Cardiac septum (tissue), 1 donor: ENCODE results near the gene DCUN1D3. TPM values are rescaled to one million over a fixed set of nuclear protein-coding genes. Genes with fewer than 3 reads are reported as not detected.

Source experiments
- DNase-seq: peaks from one replicate; pipeline ENCODE4 v3.0.0-alpha.2; 2020; ENCODE audit warnings: low spot score
- intact Hi-C: fragments of 100-400 bp; cut with DNase I; formaldehyde crosslinking; loops from one replicate; pipeline ENCODE4 v1.14.0; 2022
- total RNA-seq: library from RNA; stranded (reverse); fragmentation: NEBNext Ultra II Directional; extraction: Animal tissue kit (Norgen Biotek cat#: 25700); gene quantifications from one replicate; pipeline ENCODE4 v1.2.1, GENCODE V29; 2021
- donor health status: DM: no; HTN: no; CAD: no.

The DCUN1D3 gene
- total RNA-seq, 1 donor from 2014 or later, result 10.0 TPM

- DNase-seq, result no peak
- intact Hi-C loops, result loop anchor here (1.0 to 10.0 kb wide), 3 partner anchors 42 to 305 kb away; partner anchors contain the start of genes DNAH3, ERI2, LDAF1 and REXO5
These were observed 50.4 kb downstream of the DCUN1D3 start for GRCh38 chr16:20849589-20850390.

DNA sequence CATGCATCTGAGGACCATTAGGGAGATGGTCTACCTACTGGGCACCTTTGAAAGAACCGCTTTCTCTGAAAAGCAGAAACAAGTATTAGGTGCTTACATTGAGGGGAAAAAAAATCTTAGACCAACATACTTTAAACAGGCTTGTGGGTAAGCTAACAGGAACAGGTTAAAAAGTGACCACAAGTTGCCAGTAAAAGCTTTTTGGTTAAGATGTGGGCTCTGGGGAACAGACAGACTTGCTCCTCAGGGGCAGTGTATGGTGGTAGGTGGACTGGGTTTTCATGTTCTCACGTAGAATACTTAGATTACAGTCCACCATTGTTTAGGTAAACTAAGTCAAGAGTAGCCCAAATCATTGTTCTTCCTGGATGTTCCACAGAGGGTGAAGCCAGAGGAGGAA is 52.6 kb downstream of the DCUN1D3 start:
- DNase-seq, result no peak
- intact Hi-C loops, result no loop called here

DNA sequence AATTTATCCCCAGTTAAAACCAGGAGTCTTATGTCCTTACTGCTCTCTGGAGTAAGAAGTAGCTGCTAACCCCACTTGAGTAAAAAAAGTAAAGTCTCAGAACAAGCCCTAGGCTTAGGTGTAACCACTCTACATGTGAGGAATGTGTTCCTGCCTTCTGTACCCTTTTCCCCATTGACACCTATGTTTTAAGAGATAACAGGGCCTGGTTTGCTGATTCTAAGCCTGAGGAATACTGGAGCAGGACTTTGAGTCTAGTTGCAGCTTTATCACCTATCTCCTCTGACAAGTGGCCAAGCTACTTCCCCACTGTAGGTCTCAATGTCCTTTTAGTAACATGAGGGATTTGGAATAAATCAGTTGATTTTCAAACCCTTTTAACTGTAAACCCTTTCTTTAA is 53.6 kb downstream of the DCUN1D3 start:
- intact Hi-C loops, result no loop called here
- no peak for DNase-seq

DNA sequence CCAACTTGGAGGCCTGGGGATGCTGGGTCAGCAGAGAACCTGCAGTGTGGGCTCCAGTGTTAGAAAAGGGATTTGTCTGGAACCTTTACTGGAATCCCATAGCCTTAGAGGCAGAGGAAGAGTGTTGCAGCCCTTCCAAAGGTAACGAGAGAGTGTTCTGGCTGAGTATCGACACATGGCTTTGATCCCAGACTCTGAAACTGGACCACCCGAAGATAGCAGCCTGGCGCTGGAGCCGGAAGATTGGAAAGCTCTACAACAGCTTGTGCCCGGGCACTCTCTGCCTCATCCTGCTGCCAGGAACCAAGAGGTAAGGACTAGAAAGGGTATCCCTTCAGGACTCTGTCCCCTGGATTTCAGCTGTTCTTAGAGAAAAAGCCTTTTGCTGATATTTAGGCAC is 54.1 kb downstream of the DCUN1D3 start:
- intact Hi-C loops, result no loop called here
- no peak for DNase-seq

GRCh38 chr16:20844588-20844987 is 55.6 kb downstream of the DCUN1D3 start:
- intact Hi-C loops, result no loop called here
- no peak for DNase-seq

DNA sequence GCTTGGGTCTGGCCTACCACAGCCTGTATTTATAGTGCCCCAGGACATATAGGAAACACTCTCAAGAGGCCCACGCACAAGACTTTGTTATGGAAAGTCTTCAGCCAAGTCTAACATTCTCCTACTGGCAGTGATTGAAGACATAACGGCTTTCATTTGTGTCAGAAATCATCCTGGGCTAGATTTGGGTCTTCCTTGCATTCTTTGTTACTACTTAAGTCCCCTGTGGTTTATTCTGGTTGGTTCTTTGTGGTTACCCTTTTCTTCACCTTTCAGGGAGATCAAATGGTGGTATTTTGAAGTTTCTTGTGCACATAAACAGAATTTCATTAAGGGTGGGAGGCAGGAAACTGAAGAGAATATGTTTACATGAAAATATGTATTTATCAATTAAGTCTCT is 56.1 kb downstream of the DCUN1D3 start:
- no peak for DNase-seq

DNA sequence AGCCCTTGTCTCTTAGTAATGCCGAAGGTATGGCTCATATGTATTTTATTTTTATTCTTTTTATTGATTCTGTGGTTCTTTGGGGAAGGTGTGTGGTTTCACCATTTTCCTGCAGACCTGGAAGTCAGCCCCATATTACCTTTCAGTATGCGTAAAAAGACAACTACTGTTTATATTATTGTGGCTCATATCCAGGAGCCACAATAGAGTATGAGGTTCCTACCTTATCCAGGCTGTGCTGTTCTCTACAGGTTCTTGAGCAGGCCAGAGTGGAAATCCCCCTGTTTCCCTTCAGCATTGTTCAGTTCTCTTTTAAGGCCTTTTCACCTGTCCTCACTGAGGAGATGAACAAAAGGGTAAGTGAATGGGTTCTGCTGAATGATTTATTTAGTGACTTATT is 60.7 kb downstream of the DCUN1D3 start:
- no peak for DNase-seq
- intact Hi-C loops, result no loop called here

More for the DNA sequence above, 56.1 kb downstream of the DCUN1D3 start:
- intact Hi-C loops, result no loop called here

GRCh38 chr16:20838240-20838639 is 61.9 kb downstream of the DCUN1D3 start:
- intact Hi-C loops, result no loop called here
- DNase-seq, result no peak

- no peak for DNase-seq
- intact Hi-C loops, result no loop called here
These were observed 67.1 kb downstream of the DCUN1D3 start for GRCh38 chr16:20833086-20833485.

DNA sequence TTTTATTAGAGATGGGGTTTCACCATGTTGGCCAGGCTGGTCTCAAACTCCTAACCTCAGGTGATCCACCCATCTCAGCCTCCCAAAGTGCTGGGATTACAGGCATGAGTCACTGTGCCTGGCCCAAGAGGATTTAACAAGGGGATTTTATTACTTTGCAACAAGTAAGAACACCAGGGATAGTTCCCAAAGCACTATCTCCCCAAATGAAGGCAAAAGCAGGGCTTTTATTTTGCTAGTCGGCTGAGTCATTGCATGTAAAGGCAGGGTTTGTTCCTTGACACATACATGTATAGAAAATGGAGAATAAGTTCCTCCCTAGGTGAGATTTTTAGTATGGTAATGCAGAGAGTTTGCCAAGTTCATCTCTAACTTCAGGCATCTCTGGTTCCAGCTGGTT is 69.8 kb downstream of the DCUN1D3 start:
- DNase-seq, result no peak
- intact Hi-C loops, result no loop called here

- intact Hi-C loops, result no loop called here
- DNase-seq, result no peak
These were observed 70.6 kb downstream of the DCUN1D3 start for GRCh38 chr16:20829536-20829935.

GRCh38 chr16:20826039-20826566 is 74.1 kb downstream of the DCUN1D3 start:
- DNase-seq, result no peak
- intact Hi-C loops, result no loop called here

DNA sequence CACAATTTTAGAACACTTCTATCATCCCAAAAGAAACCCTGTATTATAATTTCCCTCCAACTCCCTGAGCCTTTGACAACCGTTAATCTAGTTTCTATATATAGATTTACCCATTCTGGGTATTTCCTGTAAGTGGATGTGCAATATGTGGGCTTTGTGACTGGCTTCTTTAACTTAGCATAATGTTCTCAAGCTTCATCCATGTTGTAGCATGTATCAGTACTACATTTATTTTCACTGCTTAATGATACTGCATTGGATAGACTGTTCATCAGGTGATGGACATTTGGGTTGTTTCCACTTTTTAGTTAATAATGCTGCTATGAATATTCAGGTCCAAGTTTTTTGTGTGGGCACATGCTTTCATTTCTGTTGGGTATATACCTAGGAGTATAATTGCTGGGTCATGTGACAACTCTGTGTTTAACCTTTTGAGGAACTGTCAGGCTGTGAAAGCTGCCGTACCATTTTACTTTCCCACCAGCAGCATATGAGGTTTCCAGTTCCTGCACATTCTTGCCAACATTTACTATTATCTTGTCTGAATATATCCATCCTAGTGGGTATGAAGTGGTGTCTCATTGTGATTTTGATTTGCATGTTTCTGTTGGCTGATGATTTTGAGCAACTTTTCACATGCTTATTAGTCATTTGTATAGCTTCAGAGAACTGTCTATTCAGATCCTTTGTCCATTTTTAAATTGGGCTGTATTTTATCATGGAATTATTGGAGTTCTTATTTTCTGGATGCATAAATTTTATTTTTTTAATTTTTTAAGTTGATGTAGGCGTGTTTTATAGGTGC is 77.4 kb downstream of the DCUN1D3 start:
- intact Hi-C loops, result no loop called here
- no peak for DNase-seq

DNA sequence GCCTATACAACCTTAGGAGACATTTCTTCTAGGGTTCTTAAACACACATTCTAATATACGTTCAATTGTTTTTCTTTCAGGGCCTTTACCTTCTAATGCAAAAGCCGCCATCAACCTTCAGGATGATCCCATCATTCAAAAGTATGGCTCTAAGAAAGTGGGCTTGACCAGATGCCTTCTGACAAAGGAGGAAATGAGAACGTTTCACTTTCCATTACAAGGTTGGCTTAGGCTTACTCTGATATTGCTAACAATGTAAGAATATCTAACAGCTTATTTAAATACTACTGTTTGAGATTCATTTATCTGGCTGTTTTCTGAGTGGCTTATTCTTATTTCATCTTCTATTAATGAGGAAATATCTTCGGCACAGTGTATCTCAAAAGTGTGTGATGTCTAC is 78.5 kb downstream of the DCUN1D3 start:
- DNase-seq, result no peak
- intact Hi-C loops, result no loop called here

GRCh38 chr16:20818929-20819585 is 81.1 kb downstream of the DCUN1D3 start:
- intact Hi-C loops, result no loop called here
- DNase-seq, result no peak

DNA sequence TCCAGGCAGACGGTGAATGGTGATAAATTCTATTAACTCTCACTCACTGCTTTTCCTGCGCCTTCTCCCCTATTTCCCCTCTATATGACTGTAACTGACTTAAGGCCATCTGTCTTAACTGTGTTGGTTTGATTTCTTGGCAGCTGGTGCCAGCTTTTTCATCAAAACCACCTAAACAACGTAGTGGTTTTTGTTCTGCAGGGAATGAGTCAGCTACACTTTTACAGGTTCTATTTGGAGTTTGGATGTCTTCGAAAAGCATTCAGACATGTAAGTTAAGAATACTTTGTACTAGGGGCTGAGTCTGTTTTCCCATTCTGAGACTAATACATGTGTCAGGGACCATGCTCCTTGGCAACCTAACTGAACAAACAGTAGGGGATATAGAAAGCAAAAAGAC is 85.4 kb downstream of the DCUN1D3 start:
- intact Hi-C loops, result no loop called here
- DNase-seq, result no peak

- no peak for DNase-seq
- intact Hi-C loops, result no loop called here
These were observed 87.6 kb downstream of the DCUN1D3 start for GRCh38 chr16:20812510-20812909.

DNA sequence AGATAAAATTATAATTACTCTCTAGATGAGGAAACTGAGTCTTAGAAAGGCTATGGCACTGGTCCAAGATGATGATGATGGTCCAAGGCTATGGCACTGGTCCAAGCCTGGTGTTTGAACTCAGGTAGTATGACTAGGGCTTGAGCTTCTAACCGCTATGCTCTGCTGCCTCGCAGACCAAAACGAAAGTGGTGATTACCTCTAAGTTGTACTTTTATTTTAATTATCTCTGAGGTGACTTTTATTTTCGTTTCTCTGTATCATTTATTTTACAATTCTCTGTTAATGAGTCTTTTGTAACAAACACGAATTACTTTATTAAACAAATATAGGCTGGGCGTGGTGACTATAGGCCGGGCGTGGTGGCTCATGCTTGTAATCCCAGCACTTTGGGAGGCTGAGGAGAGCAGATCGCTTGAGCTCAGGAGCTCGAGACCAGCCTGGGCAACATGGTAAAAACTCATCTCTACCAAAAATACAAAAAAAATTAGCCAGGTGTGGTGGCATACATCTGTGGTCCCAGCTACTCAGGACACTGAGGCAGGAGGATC is 88.2 kb downstream of the DCUN1D3 start:
- no peak for DNase-seq
- intact Hi-C loops, result no loop called here

DNA sequence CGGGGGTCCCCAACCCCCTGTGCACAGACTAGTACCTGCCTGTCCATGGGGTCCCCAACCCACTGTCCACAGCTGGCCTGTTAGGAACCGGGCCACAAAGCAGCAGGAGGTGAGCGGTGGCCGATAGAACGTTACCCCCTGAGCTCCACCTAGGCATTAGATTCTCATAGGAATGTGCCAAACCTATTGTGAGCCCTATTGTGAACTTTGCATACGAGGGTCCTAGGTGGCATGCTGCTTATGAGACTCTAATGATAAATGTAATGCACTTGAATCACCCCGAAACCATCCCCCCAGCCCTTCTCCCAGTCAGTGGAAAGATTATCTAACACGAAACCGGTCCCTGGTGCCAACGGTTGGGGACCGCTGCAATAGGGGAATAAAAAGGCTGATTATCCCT is 92.3 kb downstream of the DCUN1D3 start:
- intact Hi-C loops, result loop anchor here (2.0 to 10.0 kb wide), 3 partner anchors 44 to 97 kb away; partner anchors contain the start of genes DCUN1D3, LYRM1 and THUMPD1
- DNase-seq, result no peak
